HG03432 (cell line): ENCODE measurements around the gene TRAPPC3.

Experiments
- ATAC-seq: cut with Tn5 transposase; IDR thresholded peaks from one replicate; pipeline ENCODE4 v1.9.1; 2021; ENCODE audit warnings: mild to moderate bottlenecking, moderate library complexity; ENCODE audit not compliant: unreplicated experiment

Gene TRAPPC3

DNA sequence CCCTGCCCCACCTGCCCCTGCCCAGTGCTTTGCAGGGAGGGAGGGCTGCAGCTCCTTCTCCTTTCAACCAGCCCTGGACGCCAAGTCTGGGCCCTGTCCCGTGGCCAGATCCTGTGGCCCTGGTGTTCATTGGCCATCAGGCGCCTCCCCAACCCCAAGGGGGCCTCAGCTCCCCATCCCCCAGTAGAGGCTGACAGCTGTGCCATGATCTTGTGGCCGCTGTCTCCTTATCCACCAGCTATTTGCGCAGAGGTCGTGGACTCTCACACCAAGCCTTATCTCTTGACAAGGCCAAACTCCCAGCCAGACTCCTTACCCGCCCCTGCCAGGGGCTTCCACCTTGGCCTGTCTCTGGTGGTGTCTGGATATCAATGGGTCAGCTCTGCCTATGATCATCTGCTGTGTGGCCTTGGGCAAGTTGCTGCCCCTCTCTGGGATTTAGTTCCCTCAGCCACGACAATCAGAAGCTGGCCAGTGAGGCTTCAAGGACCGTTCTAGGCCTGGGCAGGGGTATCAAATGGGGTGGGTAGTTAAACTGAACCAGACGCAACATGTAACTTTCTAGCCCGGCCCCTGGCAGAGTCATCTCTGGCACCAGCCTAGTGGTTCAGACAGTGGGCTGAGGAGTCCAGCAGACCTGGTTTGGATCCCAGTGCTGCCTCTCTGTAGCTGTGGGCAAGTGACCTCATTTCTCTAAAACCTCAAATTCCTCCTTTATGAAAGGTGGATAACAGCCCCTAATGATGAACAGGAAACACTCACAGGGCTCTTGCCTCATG, 21.0 kb downstream of the TRAPPC3 start:
- ATAC-seq, result no peak

DNA sequence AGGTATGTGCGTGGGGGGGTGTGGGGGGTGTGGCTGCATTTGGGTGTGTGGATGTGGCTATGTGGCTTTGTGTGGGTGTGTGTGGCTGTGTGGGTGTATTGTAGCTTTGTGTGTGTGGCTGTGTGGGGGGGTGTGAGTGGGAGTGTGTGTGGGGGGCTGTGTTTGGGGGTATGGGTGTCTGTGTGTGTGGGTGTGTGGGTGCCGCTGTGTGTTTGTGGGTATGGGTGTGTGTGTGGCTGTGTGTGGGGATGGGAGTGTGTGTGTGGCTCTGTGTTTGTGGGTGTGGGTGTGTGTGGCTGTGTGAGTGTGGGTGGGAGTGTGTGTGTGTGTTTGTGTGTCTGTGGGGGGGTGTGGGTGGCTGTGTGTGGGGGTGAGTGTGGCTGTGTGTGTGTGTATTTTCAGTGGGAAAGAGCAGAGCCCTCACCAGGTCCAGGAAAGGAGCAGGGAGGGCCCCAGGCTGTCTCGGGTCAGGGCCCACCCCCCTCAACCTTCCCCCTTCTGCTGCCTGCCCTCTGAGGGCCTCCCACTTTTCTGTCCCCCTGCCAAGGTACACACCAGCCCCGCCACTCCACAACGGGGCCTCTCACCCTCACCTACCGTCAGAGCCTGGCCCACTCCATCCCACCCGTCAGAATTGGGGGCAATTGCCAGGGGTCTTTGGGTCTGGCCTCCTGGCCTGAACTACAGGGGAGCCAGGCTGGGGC, 22.3 kb downstream of the TRAPPC3 start:
- ATAC-seq, result no peak

DNA sequence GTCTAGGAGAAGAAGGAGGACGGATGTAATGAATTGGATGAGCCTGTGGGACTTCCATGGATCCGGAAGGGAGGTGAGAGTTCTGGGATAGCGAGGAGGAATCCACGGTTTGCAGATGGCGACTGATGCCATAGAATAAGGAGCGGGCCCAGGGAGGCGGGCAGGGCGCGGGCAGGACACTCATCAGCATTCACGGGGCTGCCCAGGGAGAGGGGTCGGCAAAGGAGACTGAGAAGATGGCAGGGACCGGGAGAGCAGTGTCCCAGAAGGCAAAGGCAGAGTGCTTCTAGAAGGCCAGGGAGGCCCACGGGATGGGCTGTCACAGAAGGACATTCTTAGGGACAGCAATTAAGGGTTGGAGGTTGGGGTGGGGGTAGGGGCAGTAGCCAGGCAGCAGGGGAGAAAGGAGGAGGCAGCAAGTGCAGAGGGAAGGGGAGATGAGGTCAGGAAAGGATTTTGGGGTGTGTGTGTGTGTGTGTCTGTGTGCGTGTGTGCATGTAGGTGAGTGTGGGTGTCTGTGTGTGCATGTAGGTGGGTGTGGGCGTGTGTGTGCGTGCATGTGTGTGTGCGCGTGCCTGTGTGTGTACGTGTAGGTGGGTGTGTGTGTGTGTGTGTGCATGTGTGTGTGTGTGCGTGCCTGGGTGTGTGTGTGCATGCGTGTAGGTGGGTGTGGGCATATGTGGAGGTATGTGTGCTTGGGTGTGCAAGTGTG, 23.1 kb downstream of the TRAPPC3 start:
- ATAC-seq, result no peak

DNA sequence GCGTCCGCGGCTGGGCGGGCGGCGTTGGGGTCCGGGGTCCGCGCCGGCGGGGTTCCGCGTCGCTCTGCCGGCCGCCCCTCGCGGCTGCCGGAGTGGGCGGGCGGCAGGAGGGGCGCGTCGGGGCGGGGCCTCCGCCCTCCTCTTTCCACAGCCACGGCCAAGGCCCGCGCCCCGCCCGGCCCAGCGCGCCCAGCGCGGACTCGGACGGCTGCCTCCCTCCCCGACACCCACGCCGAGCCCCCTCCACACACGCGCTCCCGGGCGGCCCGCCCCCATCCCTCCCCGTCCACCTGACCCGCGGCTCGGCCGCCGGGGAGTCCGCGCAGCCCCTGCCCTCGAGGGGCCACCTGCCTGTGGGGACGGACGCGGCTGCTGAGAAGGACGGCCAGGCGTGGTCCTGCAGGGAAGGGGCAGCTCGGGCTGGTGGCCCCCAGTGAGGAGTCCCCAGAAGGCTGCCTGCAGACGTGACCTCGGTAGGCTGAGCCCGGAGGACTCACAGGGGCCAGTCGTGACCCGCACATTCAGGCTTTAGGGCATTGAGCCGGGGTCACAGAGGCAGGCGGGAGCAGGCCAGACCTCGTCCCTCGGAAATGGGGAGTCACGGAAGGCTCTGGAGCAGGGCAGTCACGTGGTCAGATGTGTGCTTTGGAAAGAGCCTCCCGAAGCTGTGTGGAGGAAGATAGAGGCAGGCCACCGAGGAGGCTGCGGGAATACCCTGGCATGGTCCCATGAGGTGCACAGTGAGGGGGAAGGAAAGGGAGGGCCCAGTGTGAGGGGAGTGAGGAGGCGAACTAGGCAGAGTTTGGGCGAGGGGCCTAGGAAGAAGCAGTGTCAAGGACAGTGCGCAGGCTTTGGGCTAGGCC, 23.9 kb downstream of the TRAPPC3 start, which contains the start of gene COL8A2:
COL8A2 (minus strand) TSS at position 94 of the 863 bp plus-strand sequence. CDS start 24,980 bp downstream, outside the sequence.
- ATAC-seq, result no peak

DNA sequence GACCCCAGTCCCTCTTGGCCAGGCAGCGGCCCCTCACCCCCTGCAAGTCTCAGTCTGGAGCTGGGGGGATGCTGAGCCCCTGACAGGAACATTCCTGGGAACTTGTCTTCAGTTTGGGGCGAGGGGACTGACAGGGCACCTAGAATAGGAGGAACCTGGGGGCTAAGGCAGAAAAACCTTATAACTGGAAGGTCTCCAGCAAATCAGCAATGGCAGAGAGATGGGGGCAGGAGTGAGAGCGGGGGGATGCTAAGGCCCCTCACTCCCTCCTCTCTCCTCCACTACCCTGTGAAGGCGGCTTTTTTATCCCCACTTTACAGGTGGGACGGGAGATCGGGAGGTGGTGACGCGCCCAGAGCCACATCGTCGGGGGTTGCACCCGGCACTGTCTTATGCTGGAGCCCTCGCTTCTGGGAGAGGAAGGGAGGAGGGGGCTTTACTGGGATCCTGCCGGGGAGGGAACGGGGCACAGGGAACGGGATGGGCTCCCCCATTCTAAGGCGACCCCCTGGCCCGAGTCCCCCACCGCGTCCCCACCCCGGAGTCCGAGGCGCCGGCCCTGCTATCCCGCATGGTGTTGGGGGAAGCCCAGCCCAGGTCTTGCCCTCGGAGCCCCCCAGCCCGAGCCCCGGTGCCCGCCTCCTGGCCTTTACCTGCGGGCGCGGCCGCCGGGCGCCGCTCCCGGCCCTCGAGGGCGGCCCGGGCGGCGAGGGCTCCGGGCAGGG, 24.7 kb downstream of the TRAPPC3 start:
- no peak for ATAC-seq

DNA sequence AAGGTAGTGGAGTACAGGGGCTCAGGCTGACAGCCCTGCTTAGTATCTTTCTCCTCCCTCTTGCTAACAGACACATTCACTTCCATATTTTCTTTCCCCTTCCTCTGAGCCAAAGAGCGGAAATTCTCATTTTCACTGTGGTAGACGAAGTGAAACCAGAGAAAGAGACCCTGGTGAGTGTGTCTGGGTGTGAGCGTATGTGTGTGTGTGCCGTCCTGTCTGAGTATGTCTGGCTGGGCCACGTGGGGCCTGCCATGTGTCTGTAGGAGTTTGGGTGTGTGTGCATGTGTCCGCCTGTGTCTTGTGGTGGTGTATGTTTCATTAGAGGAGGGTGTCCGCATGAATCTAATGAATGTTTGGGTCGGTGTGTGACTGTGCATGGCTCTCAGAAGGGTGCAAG, 25.9 kb downstream of the TRAPPC3 start:
- ATAC-seq, result no peak

DNA sequence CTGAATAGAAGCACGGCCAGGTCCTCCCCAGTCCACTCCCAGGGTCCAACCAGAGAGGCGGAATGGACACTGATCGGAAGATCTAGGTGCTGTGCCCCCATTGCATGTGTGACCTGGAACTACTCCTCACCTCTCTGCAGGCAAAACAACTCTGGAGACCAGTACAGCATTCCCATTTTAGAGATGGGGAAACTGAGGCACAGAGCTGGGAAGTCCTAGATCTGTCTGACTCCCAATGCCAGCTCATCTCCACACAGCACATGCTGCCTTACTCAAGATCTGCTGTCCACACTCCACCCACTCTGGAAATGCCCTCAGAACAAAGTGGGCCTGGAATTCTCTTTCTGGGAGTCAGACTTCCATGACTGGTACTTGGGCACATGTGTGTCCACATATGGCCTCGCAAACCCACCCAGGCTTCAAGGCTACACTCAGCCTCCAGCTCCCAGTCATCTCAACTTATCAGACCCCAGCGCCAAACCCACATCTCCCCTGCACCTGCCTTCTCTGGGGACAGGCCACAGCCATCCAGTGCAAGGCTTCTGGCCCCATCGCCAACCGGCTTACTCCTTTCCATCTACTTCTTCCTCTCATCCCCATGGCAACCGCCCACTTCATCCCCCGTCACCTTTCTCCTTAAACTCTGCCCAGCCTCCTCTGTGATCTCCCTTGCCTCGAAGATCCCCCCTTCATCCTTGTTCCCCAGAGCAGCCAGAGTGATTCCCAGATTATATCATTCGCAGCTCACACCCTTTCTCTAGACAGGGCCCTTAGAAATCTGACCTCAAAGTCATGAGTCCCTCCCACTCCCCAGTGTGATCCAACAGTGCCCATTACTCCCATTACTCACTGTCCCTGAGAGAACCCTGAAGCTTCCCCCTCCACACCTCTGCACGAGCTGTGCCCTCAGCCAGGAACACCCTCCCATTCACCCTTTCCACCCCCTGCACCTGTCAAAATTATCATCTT, 26.9 kb downstream of the TRAPPC3 start:
- ATAC-seq, result no peak

DNA sequence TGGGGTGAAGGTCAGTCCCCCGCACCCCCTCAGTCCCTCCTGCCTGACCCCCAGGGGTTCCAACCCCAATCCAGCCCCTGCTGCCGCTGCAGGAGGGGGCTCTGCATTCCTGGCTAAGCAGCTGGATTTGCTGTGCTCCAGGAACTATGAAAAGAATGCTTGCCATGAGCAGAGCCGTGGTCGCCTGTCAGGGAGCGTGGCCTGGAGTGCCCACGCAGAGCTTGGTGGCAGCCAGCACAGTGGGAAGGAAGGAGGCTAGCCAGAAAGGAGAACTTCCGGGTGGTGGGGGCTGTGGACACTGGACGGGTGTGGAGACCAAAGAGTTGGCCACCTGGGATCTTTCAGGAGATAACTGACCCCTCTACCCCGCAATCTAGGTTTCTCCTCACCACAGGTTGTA, 29.8 kb downstream of the TRAPPC3 start:
- ATAC-seq, result no peak

DNA sequence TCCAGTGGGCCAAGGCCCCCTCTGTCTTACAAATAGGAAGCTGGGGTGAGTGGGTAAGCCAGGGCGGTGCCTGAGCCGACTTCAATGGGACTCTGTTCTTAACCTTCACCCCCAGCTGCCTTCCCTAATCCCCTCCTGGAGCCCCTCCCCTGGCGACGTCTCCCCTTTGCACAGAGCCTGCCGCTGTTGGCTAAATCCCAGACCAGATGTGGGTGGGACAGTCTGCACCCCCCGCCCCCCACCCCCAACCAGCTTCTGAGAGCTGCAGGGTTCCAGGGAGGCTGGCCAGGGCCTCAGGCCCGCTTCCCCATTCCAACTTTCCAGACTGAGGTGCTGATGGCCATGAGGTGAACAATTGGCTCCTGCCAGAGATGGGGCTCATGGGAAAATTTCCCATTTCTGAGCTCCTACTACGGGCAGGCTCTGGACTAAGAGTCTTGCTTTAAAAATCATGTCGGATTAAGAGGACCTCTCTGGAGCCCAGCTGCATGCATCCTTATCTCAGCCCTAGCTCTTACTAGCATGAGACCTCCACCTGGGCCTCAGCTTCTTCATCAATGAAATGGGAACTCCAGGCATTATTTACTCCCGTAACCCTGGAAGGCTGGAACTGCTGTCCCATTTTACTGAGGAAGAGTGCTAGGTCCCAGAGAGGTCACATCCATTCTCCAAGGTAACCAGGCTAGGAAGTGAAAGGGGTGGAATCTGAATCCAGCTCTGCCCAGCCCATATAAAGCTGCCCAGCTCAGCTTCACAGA, 30.7 kb downstream of the TRAPPC3 start:
- ATAC-seq, result no peak

DNA sequence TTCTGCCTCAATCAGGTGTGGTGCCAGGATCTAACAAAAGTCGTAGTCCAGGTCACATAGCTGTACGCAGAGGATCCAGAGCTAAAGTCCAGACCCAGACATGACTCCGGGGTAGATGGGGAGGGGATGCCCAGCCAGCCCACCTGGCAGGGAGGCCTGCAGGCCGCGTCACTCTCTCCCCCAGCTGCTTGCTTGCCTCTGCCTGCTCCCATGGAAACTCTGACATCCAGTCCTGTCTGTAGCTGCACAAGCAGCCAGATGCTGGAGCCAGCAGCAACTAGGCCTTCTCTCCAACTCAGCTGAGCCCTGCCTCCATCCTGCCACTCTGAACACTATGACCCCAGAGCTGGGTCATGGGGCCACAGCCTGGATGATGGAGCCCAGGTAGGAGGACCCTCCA, 32.4 kb downstream of the TRAPPC3 start:
- ATAC-seq, result no peak

DNA sequence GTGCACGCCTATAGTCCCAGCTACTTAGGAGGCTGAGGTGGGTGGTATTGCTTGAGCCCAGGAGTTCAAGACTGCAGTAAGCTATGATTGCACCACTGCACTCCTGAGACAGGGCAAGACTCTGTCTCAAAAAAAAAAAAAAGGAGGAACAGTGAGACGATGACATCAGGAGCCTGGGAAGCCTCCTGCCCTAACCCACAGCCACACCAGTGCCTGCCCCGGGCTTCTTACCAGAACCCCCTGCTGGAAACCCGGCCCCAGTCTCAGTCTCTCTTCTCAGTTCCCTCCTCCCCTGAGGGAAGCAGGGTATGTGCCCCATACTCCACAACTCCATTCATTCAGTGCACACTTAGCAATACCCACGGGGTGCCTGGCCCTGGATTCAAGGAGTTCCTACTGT, 33.4 kb downstream of the TRAPPC3 start:
- no peak for ATAC-seq

DNA sequence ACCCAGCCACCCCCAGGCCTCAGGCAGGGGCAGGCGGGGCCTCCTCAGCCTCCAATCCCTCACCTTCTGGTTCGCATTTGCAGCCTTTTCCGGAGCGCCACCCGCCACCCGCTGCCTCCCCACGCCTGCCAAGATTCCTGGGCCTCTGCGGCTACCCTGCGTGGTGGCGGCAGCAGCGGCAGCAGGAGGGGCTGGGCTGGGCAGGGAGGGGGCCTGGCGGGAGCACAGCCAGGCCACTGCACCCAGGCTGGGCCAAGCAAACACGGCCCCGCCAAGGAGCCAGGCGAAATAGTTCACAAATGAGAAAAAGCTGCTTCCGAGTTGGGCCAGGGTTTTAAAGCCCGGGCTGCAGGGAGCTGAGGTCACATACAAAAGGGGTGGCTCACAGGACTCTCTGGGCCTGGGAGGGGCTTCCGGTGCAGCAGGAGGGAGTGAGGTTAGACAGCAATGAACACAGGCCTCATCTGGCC, 34.1 kb downstream of the TRAPPC3 start:
- ATAC-seq, result no peak

DNA sequence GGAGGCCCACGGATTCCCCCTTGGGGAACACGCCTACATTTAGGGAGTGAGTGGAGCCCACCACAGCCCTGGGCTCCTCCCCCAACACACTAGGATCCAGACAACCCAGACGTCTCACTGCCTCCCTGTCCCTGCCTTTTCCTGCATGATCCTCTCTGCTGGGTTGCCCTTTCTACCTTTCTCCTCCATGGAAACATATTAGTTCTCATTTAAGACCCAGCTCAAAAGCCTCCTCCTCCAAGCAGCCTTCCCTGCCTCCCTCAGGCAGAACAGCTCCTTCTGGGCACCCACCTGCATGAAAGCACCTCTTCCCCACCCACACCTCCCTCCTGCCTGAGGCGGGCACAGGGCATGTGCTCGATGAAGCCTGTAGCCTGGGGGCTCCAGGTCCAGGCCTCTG, 34.9 kb downstream of the TRAPPC3 start:
- no peak for ATAC-seq

DNA sequence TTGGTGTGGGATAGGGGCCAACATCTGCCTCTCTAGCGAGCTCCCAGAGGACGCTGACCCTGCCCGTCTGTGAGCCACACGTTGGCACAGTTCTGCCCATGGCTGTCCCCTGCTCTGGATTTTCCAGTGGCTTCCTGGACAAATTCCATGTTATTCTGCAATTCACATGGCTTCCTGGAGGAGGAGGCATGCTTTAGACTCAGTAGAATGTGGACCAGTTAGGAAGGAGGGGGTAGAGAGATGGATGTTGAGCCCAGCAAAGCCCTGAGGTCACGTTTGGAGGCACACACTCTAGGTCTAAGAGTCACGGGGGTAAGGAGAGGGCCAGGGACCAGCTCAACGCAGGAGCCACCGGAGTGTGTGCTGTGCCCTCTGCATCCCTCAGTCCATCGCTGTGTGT, 36.5 kb downstream of the TRAPPC3 start:
- no peak for ATAC-seq

DNA sequence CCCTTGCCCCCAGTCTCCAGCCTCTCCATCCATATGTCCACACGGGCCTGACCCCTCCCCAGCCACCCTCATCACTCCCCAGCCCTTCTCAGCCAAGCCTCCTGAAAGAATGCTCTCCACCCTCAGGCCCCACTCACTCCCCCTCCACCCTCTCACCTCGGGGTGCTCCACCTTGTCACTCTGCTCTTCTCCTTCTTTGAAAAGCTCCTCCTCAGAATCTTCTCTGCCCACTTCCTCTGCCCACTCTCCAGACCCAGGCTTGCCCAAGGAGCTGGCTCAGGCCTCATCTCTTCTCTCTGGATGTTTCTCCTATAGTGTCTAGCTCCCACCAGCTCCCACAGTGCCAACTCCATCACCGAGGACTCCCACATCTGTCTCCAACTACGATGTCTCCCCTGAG, 38.1 kb downstream of the TRAPPC3 start:
- no peak for ATAC-seq

DNA sequence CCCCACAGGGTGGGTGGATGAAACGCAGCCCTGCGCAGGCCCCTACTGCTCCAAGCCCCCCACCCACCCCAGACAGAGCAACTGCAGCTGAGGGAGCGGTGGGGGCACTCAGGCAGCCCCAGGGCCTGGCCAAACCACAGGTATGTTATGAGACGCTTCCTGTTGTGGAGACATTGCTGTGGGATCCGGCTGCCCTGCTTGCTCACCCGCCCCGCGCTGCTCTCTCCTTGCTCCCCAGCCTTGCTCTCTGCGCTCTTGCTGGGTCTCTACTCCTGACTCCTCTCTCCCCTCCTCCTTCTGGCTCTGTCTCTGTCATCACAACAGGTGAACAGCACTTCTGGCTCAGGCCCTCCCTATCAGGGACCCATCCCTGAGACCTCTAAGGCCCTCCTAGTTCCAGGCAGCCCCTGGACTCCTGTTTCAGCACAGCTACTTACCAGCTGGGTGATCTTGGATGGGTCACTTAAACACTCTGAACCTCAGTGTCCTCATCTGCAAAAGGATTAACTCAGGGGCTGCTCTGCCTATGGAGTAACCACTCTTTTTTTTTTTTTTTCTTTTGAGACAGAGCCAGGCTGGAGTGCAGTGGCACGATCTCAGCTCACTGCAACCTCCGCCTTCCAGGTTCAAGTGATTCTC, 40.1 kb downstream of the TRAPPC3 start:
- no peak for ATAC-seq

DNA sequence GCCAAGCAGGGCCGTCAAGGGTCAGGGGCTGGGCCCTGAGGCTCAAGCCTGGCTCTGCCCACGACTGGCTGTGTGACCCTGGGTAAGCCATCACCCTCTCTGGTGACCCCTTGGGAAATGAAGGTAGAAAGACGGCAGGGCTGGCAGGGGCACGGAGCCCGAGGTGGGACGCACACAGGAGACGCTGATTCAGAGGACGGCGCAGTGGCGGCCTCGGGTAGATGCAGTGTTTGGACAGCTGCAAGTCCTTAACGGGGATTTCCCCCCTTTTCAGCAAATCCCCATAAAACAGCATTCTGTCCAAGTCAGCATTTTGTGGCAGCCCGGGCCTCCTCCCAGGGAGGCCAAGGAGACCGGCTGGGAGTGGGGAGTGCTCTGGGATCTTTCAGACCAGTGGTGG, 41.0 kb downstream of the TRAPPC3 start:
- ATAC-seq, result no peak

DNA sequence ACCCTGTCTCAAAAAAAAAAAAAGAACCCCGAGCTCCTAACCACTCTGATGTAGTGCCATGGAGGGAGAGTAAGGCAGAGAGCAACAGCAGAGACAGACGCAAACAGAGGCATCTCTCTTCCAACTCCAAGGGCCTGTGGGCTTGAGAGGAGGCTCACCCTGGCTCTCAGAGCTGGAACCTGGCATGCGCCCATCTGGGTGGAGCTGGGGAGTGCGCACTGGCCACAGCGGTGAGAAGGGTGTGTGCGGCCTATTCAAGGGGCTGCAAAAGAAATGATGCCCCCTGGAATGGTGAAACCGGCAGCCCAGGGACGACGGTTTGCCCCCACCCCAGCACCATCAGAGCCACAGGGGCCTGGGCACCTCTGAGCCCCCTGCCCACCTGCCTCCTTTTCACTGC, 41.9 kb downstream of the TRAPPC3 start:
- ATAC-seq, result no peak
